Activated CD4-positive, alpha-beta T cell treated with anti-CD3 and anti-CD28 coated beads for 36 hours (primary cell): ENCODE measurements around the gene NMUR1. TPM values are rescaled to one million over a fixed set of nuclear protein-coding genes. Genes with fewer than 3 reads are reported as not detected.

Experiments
- ATAC-seq: fragments of 200-7000 bp; cut with Tn5 transposase; one replicate; pipeline ENCODE4 v1.10.0; 2021; ENCODE audit warnings: mild to moderate bottlenecking, moderate library complexity
- CTCF ChIA-PET: fragments of 350-600 bp; sonication (Branson Sonifier 250); formaldehyde crosslinking; loops from one replicate; lab custom pipeline; 2021; ENCODE audit warnings: antibody characterized with exemption; lab: Charles Lee
- POLR2A ChIA-PET: fragments of 350-600 bp; sonication (Branson Sonifier 250); formaldehyde crosslinking; loops from one replicate; lab custom pipeline; 2021; ENCODE audit warnings: antibody characterized with exemption, inconsistent platforms; lab: Charles Lee
- DNase-seq: peaks from one replicate; pipeline ENCODE4 v3.0.0-alpha.2; 2020
- H3K27ac Mint-ChIP-seq: one replicate; pipeline ENCODE4 v1.8.0; 2021; ENCODE audit warnings: mixed read lengths
- H3K27me3 Mint-ChIP-seq: one replicate; pipeline ENCODE4 v1.8.0; 2021; ENCODE audit warnings: mixed read lengths
- H3K36me3 Mint-ChIP-seq: one replicate; pipeline ENCODE4 v1.8.0; 2021; ENCODE audit warnings: low read depth, mixed read lengths
- H3K4me1 Mint-ChIP-seq: one replicate; pipeline ENCODE4 v1.8.0; 2021; ENCODE audit warnings: mixed read lengths
- H3K4me3 Mint-ChIP-seq: one replicate; pipeline ENCODE4 v1.8.0; 2021; ENCODE audit warnings: mild to moderate bottlenecking, moderate library complexity, mixed read lengths
- H3K9me3 Mint-ChIP-seq: one replicate; pipeline ENCODE4 v1.8.0; 2021; ENCODE audit warnings: low read depth, mixed read lengths
- intact Hi-C, 2 experiments: fragments of 100-400 bp; cut with DNase I in 1 of 2; cut with micrococcal nuclease in 1 of 2; formaldehyde crosslinking; loops; one replicate each; pipeline versions ENCODE4 v1.14.2 to v1.15.1; 2022 to 2024; cut with DNase I, micrococcal nuclease
- total RNA-seq, 2 experiments: library from RNA; stranded (reverse); gene quantifications; one replicate each; pipeline ENCODE4 v1.2.3, GENCODE V29; 2021

NMUR1 gene
- total RNA-seq, 2 experiments from 2014 or later: not detected

GRCh38 chr2:231533777-231534125, 3.5 kb upstream of the NMUR1 start:
- H3K9me3 Mint-ChIP-seq: no peaks in the 10 kb centered on the region
- no peak for ATAC-seq
- H3K4me1 Mint-ChIP-seq: peaks cover 7% of the 10 kb centered on the region
- POLR2A ChIA-PET: no interaction called here
- no peaks in the 10 kb centered on the region for H3K36me3 Mint-ChIP-seq
- CTCF ChIA-PET: interaction anchor here (1.1 kb wide), 1 partner anchor 67 kb away, joined by 3 read pairs; no protein-coding TSS in a partner anchor
- intact Hi-C loops: no loop called here
- no peak for DNase-seq
- H3K27me3 Mint-ChIP-seq: peaks cover 17% of the 10 kb centered on the region
- no peak overlapping the region for H3K27ac Mint-ChIP-seq
- H3K4me3 Mint-ChIP-seq: no peak overlapping the region

- Mint-ChIP-seq H3K27ac (no peak overlapping the region), H3K9me3 (no peaks in the 10 kb centered on the region), H3K36me3 (no peaks in the 10 kb centered on the region), H3K4me3 (no peak overlapping the region), H3K4me1 (peaks cover 7% of the 10 kb centered on the region), H3K27me3 (peaks cover 22% of the 10 kb centered on the region)
- no peak for ATAC-seq
- intact Hi-C loops: no loop called here
- POLR2A ChIA-PET: no interaction called here
- CTCF ChIA-PET: interaction anchor here (0.6 to 1.4 kb wide), 6 partner anchors 16 to 68 kb away, joined by 3 to 8 read pairs (median 4); no protein-coding TSS in a partner anchor
- no peak for DNase-seq
Measured at GRCh38 chr2:231533086-231533776, 3.0 kb upstream of the NMUR1 start.

DNA sequence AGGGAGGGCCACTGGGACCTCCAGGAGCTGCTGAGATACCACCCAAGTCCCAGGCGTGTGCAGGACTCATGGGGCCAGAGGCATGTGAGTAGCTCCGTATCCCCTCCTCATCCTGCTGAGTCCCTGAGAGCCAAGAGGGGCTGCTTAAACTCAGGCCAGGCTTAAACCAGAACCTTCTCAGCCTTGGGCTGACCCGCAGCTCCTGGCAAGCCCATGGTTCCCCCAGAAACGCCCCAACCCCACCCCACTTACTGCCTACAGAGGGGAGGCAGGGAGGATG, 2.5 kb upstream of the NMUR1 start:
- ATAC-seq (no peak), DNase-seq (no peak)
- H3K4me1 Mint-ChIP-seq: peaks cover 7% of the 10 kb centered on the region
- no peak overlapping the region for H3K27ac Mint-ChIP-seq
- POLR2A ChIA-PET: no interaction called here
- H3K36me3 Mint-ChIP-seq: no peaks in the 10 kb centered on the region
- H3K27me3 Mint-ChIP-seq: peaks cover 24% of the 10 kb centered on the region
- CTCF ChIA-PET: interaction anchor here (0.6 to 1.4 kb wide), 5 partner anchors 15 to 69 kb away, joined by 3 to 8 read pairs (median 4); no protein-coding TSS in a partner anchor
- intact Hi-C loops: no loop called here
- no peak overlapping the region for H3K4me3 Mint-ChIP-seq
- no peaks in the 10 kb centered on the region for H3K9me3 Mint-ChIP-seq

DNA sequence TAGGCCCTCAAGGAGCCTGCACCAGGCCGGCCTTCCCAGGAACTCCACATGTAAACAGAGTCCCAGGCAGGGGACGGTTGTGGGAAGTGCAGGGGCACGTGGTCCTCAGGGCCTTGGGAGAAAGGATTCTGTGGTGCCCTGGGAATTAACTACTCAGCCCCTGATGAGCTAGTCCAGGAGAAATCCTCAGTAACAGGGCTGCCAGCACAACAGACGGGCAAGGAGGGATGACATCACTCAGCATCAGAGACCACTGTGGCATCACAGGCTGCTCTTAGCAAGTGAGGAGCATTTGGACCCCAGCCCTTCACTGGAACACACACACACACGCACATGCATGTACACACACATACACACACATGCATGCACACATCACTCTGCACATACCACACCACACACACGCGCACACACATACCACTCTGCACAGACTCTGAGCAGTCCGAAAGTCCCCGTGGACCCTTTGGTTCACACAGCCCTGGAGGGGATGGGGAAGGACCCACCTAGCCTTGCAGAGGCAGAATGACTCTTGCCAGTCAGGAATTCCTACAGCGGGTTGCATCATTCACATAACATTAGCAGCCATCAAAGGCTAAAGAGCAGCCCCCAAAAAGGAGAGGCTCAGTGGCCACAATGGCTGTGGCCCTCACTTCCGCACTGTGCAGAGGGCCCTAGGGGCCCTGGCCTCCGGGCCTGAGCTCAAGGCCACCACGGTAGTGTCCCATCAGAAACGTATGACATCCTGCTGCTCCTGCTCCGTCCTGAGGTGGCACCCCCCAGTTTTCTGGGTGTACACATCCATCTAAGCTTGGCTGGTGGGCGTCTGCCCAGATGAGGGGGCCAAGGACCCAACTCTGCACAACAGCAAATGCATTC, 1.9 kb upstream of the NMUR1 start:
- ATAC-seq (no peak), DNase-seq (no peak)
- intact Hi-C loops: no loop called here
- ChIA-PET POLR2A (no interaction called here), CTCF (interaction anchor here (0.6 to 1.5 kb wide), 6 partner anchors 15 to 69 kb away, joined by 3 to 8 read pairs (median 4); no protein-coding TSS in a partner anchor)
- H3K9me3 Mint-ChIP-seq: no peaks in the 10 kb centered on the region
- peaks cover 24% of the 10 kb centered on the region for H3K27me3 Mint-ChIP-seq
- no peak overlapping the region for H3K27ac Mint-ChIP-seq
- H3K4me3 Mint-ChIP-seq: no peak overlapping the region
- H3K4me1 Mint-ChIP-seq: peaks cover 7% of the 10 kb centered on the region
- no peaks in the 10 kb centered on the region for H3K36me3 Mint-ChIP-seq

DNA sequence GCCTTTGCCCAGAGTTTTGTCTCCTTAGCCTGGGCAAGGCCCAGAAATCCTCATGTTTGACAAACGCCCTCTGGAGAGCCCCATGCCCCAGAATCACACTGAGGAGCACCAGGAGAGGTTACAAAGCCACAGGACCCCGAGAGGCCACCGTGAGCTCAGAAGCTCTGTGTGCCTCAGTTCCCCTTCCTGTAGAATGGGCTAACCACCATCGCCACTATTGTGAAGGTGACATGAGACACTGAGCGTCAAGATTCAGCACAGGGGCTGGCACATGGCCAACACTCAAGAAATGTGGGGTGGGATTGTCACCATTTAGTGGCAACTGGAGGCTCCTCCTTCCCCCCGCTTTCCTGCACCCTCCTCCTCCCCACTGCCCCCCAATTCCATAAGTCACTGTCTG, 1.2 kb upstream of the NMUR1 start:
- ChIA-PET POLR2A (no interaction called here), CTCF (interaction anchor here (1.1 to 1.6 kb wide), 3 partner anchors 8 to 16 kb away, joined by 4 to 14 read pairs (median 4); no protein-coding TSS in a partner anchor)
- DNase-seq (no peak), ATAC-seq (no peak)
- H3K27ac Mint-ChIP-seq: no peak overlapping the region
- no peaks in the 10 kb centered on the region for H3K9me3 Mint-ChIP-seq
- peaks cover 24% of the 10 kb centered on the region for H3K27me3 Mint-ChIP-seq
- H3K36me3 Mint-ChIP-seq: no peaks in the 10 kb centered on the region
- peaks cover 7% of the 10 kb centered on the region for H3K4me1 Mint-ChIP-seq
- no peak overlapping the region for H3K4me3 Mint-ChIP-seq
- intact Hi-C loops: no loop called here

DNA sequence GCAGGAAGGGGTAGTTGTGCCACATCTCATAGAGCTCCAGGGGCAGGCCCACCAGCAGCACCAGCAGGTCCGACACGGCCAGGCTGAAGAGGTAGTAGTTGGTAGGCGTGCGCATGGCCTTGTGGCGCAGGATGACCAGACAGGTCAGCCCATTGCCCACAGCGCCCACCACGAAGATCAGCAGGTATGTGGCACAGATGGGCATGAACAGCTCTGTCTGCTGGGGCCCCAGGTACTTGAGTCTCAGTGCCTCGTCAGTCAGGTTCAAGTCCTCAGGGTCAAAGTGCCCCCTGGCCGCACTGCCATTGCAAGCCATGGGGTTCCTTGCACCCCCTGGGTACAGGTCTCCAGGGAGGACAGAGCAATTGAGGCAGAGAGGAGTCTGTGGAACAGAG, 1.6 kb downstream of the NMUR1 start:
- CTCF ChIA-PET: interaction anchor here (1.1 kb wide), 1 partner anchor 24 kb away, joined by 3 read pairs; no protein-coding TSS in a partner anchor
- H3K9me3 Mint-ChIP-seq: no peaks in the 10 kb centered on the region
- H3K36me3 Mint-ChIP-seq: no peaks in the 10 kb centered on the region
- H3K27ac Mint-ChIP-seq: no peak overlapping the region
- intact Hi-C loops: no loop called here
- H3K4me3 Mint-ChIP-seq: no peak overlapping the region
- DNase-seq (no peak), ATAC-seq (no peak)
- POLR2A ChIA-PET: no interaction called here
- peaks cover 16% of the 10 kb centered on the region for H3K4me1 Mint-ChIP-seq
- peaks cover 24% of the 10 kb centered on the region for H3K27me3 Mint-ChIP-seq

- Mint-ChIP-seq H3K27me3 (peaks cover 24% of the 10 kb centered on the region), H3K27ac (no peak overlapping the region), H3K36me3 (no peaks in the 10 kb centered on the region), H3K4me3 (no peak overlapping the region), H3K4me1 (peaks cover 16% of the 10 kb centered on the region), H3K9me3 (no peaks in the 10 kb centered on the region)
- ChIA-PET CTCF (interaction anchor here (1.1 kb wide), 1 partner anchor 25 kb away, joined by 3 read pairs; no protein-coding TSS in a partner anchor), POLR2A (no interaction called here)
- no peak for ATAC-seq
- DNase-seq: no peak
- intact Hi-C loops: no loop called here
Measured at GRCh38 chr2:231527955-231528635, 2.1 kb downstream of the NMUR1 start.

GRCh38 chr2:231527091-231527395, 3.2 kb downstream of the NMUR1 start:
- intact Hi-C loops: no loop called here
- Mint-ChIP-seq H3K9me3 (no peaks in the 10 kb centered on the region), H3K27me3 (peaks cover 24% of the 10 kb centered on the region), H3K4me3 (no peak overlapping the region), H3K27ac (no peak overlapping the region), H3K4me1 (peaks cover 16% of the 10 kb centered on the region), H3K36me3 (no peaks in the 10 kb centered on the region)
- DNase-seq (no peak), ATAC-seq (no peak)
- POLR2A ChIA-PET: no interaction called here
- CTCF ChIA-PET: interaction anchor here (2.0 kb wide), 1 partner anchor 10 kb away, joined by 6 read pairs; no protein-coding TSS in a partner anchor

DNA sequence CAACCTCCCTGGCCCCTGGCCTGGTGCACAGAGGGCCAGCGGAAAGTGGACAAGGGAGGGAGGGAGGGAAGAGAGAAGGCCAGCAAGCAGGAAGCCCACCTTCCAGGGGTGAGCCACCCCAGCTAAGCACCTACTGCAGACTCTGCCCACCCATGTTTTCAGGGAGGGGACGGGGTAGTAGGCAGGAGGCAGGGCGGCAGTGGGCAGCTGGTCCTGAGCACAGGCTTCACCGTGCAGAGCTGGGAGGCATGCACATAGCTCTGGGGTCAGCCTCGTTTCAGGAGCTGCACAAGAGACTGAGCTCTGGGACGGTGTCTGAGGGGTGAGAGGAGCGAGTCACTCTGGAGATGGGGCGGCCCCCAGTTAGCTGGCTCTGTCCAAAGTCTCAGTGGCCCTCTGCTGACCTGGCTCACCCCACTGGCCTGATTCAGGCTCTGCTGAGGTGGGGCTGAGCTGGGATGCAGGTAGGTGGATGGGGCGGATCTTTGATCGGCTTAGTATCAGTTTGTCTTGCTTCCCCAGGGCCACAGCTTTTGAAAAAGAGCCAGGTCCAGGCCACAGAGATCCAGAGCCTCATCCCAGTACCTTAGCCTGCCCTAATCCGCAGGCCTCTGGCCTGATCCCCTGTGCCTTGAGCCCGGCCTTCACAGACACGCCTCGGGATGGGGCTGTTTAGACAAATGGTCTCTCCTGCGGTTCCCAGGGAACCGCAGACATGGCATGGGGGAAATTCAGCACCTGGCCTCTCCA, 3.7 kb downstream of the NMUR1 start:
- Mint-ChIP-seq H3K9me3 (no peaks in the 10 kb centered on the region), H3K27ac (no peak overlapping the region), H3K36me3 (no peaks in the 10 kb centered on the region), H3K27me3 (peaks cover 24% of the 10 kb centered on the region), H3K4me1 (peaks cover 16% of the 10 kb centered on the region), H3K4me3 (no peak overlapping the region)
- intact Hi-C loops: no loop called here
- no peak for DNase-seq
- ATAC-seq: no peak
- ChIA-PET POLR2A (no interaction called here), CTCF (interaction anchor here (0.6 to 2.0 kb wide), 6 partner anchors 9 to 61 kb away, joined by 3 to 7 read pairs (median 4); no protein-coding TSS in a partner anchor)

- Mint-ChIP-seq H3K9me3 (no peaks in the 10 kb centered on the region), H3K4me3 (no peak overlapping the region), H3K27ac (no peak overlapping the region), H3K27me3 (peaks cover 16% of the 10 kb centered on the region), H3K4me1 (peaks cover 10% of the 10 kb centered on the region), H3K36me3 (no peaks in the 10 kb centered on the region)
- ChIA-PET CTCF (interaction anchor here (0.5 to 2.0 kb wide), 7 partner anchors 8 to 60 kb away, joined by 3 to 7 read pairs (median 4); no protein-coding TSS in a partner anchor), POLR2A (no interaction called here)
- DNase-seq (no peak), ATAC-seq (no peak)
- intact Hi-C loops: no loop called here
Measured at GRCh38 chr2:231525248-231526163, 4.7 kb downstream of the NMUR1 start.
